Body of pancreas (tissue), 4 donors: Measurements from ENCODE around the gene MMP12.

Experiments
- CTCF ChIP-seq, 7 experiments: fragments of 450-650 bp in 4 of 7; fragments of 200-600 bp in 3 of 7; sonication (generic) in 3 of 7; IDR thresholded peaks; one replicate each; pipeline ENCODE4 v1.5.1; 2016 to 2019; ENCODE audit warnings: antibody characterized with exemption in 7 of 7
- POLR2A ChIP-seq, 3 donors: fragments of 450-650 bp; IDR thresholded peaks; one replicate each; pipeline ENCODE4 v1.6.1; 2016; ENCODE audit warnings: antibody characterized with exemption in 3 of 3, mild to moderate bottlenecking in 2 of 3

- TF ChIP-seq CTCF (IDR thresholded peaks at IDR 0.05) (peak in 6 of 7 experiments; percentile 38 to 60 (median 56)), POLR2A (IDR thresholded peaks at IDR 0.05) (no peak)
These were observed 39.7 kb upstream of the MMP12 start for GRCh38 chr11:102914238-102915043.
